ENCODE results near the gene TTLL1.
"Not testable (repeated sequence)": the region's sequence is repeated elsewhere in the genome, so short reads cannot be mapped to it uniquely, and the experiment has no call there.

TTLL1 gene

GRCh38 chr22:43066844-43067385 is 22.3 kb downstream of the TTLL1 start:
- no peak for DNase-seq (ENCODE audit: low read depth)

- DNase-seq (ENCODE audit: low read depth), result no peak
Observed at GRCh38 chr22:43066134-43066533, 23.1 kb downstream of the TTLL1 start.

GRCh38 chr22:43060183-43060582 is 29.0 kb downstream of the TTLL1 start:
- peak; percentile 7 for DNase-seq (ENCODE audit: low read depth)

DNA sequence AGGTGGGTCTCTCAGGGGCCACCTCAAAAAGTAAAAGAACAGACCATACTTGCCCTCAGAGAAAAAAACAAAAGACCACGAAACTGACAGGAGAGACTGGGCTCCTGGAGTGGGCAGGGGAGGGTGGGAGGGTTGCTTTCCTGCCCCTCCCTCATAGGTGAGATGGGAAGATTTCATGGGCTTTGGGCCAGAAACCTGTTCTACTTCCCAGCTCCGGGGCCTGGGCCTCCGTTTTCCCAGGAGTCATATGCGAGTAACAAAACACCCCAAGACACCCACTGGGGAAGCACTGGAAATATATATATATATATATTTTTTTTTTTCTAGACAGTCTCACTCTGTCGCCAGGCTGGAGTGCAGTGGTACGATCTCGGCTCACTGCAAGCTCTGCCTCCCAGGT is 31.6 kb downstream of the TTLL1 start:
- DNase-seq (ENCODE audit: low read depth), result no peak

- no peak for DNase-seq (ENCODE audit: low read depth)
Observed at GRCh38 chr22:43053176-43053575, 36.0 kb downstream of the TTLL1 start.

DNA sequence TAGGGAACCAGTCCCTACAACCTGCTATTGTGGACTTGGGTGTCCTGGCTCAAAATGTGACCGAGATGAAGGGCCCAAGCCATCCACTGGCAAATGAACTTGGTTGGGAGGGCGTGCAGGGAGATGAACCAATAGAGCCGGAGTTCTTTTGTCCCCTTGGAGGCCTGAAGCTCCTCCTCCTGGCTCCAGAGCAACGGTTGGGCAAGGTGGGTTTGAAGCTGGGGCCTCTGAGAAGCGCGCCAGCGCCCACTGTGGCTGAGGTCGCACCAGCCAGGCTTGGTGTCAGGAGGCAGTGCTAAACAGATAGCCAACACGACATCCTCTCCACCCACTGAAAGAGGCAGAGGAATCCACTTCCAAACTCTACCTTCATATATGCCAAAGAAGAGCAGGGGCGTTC is 38.2 kb downstream of the TTLL1 start:
- no peak for DNase-seq (ENCODE audit: low read depth)

GRCh38 chr22:43047605-43048004 is 41.6 kb downstream of the TTLL1 start:
- DNase-seq (ENCODE audit: low read depth), result no peak

- no peak for DNase-seq (ENCODE audit: low read depth)
Observed at GRCh38 chr22:43044290-43044712, 44.9 kb downstream of the TTLL1 start.

DNA sequence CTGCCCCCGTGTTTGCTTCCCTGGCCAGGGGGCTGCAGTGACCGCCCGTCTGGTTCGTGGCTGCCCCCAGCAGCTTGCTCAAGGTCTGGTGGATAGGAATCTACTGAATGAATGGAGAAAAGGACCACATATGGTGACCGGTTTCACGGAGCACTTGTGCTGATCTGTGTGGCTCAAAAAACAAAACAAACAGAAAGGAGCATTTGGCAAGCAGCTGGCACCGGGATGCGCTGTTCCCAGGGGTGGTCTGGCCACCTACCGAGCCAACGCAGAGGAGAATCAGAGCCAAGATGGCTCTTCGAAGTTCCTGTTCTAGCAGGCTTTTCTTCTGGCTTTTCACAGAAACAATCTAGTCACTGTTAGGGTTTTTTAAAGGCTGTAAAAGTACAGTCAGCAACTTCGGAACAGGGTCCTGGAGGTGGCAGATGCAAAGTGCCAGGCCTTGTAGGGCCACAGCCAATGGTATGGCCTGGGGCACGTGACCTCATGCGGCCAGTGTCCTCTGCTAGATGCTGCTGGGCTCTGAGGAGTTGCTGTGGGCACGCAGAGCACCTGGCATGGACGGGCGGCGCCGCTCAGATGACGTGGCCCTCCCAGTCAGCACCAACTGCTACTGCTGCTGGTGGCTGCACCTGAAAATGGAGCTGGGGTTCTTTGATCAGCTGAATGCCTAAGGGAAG is 47.0 kb downstream of the TTLL1 start:
- no peak for DNase-seq (ENCODE audit: low read depth)

- no peak for DNase-seq (ENCODE audit: low read depth)
Observed at GRCh38 chr22:43039800-43040199, 49.4 kb downstream of the TTLL1 start.

DNA sequence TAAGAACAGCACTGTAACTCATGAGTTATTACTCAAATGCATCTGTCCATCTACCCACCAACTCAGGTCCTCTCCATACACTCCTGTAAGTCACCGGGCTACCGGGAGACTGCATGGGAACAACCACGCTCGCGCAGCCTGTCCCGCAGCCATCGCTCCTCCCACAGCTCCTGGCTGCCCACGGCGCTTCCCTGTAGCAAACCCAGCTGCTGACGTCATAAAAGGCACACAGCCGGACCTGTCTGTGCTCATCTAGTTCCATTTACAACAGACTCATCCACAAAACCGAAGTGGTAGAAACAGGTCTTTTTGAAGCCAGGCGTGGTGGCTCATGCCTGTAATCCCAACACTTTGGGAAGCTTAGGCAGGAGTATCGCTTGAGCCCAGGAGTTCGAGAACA is 50.9 kb downstream of the TTLL1 start:
- DNase-seq (ENCODE audit: low read depth), result no peak

GRCh38 chr22:43036282-43036829 is 52.8 kb downstream of the TTLL1 start:
- DNase-seq (ENCODE audit: low read depth), result no peak

- no peak for DNase-seq (ENCODE audit: low read depth)
Observed at GRCh38 chr22:43035250-43035649, 53.9 kb downstream of the TTLL1 start.

DNA sequence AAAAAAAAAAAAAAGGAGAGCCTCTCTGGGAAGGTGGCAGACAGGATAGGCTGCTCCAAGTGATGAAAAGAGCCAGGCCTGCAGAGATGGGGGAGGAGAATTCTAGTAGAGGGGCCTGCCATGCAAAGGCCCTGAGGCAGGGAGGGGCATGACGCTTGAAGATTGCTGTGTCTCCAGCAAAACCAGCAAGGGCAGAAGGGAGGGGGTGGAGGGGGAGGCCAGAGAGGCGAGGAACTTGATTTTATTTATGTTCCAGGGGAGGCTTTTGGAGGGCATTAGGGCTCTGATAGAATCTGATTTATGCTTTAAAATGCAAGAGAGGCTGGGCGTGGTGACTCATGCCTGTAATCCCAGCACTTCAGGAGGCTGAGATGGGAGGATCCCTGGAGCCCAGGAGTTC is 57.6 kb downstream of the TTLL1 start:
- DNase-seq (ENCODE audit: low read depth), result no peak

GRCh38 chr22:43018615-43019014 is 70.6 kb downstream of the TTLL1 start:
- no peak for DNase-seq (ENCODE audit: low read depth)

DNA sequence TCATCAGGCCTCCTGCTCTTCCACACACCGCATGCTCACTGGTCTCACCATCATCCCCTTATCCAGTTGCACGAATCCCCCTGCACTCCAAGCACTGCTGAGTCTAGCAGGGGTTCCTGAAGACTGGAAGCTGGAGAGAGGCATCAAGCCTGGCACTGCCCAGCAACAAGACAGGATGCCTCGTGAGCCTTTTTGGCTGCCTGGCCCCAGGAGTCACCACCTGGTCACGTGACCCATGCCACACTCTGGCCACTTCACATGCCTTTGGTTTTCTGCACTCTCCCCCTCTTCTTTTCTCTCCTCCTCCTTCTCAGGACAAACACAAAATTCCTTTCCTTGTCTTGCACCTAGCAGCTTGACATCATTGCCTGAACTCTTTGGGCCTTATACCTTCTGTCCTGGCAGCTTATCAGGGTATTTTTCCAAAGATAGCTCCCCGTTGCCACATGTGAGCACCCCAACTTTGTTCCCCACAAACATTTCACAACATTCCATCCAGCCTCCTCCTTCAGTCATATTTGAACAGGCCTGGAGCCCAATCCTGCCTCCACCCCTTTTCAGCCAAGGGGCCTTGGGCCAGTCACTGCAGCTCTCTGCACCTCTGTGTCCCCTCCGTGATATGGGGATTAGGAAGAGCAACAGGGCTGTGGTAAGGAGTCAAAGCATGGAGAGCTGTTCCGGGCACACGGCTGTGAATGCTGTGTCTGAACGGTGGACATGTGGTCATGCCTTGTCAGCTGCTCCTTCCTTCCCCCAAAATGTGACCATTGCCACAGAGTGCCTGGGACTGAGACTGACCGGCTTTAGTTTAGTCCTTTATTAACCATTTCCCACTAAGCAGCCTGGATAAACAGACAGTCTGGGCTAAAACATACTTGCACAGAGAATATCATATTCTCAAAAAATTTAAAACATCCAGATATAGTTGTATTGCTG is 71.4 kb downstream of the TTLL1 start:
- no peak for DNase-seq (ENCODE audit: low read depth)

GRCh38 chr22:43016150-43016549 is 73.0 kb downstream of the TTLL1 start:
- DNase-seq (ENCODE audit: low read depth), result not testable (repeated sequence)

GRCh38 chr22:43015677-43016042 is 73.5 kb downstream of the TTLL1 start:
- DNase-seq (ENCODE audit: low read depth), result no peak

- DNase-seq (ENCODE audit: low read depth), result peak; percentile 98
Observed at GRCh38 chr22:43014869-43015676, 74.1 kb downstream of the TTLL1 start, which contains the start of gene PACSIN2. Gene PACSIN2 (minus strand): TSS chr22:43015149. CDS start chr22:42912080, 103,069 bp downstream.

DNA sequence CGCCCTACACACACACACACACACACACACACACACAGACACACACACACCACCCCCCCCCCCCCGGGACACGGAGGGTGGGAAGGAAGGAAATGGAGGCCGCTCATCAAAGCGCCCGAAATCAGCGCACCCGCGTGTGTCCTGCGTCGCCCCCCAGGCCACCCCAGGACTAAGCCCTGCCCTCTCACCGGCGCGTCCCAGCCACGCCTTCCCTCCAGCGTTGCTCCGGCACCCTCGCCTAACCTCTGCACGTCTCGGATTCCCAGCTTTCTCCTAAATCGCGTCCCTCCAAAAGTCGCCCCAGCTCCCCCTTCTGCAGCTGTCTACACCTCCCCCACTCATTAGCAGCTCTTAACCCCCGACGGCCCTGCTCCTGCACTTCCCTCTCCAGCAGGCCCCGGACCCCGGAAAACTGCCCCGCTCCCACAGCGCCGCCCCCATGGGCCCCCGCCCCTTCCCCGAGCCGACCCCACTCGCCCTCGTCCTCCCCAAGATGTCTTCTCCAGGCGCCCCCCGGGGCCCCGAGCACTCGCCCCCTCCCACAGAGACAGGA is 74.8 kb downstream of the TTLL1 start:
- no peak for DNase-seq (ENCODE audit: low read depth)

All from stimulated activated CD8-positive, alpha-beta memory T cell treated with anti-CD3 and anti-CD28 coated beads, Interleukin-4, amount 100 ng/mL, for 24 hours (primary cell).